Testis (tissue), 3 donors: ENCODE data around the gene POLR1A. TPM values are rescaled to one million over a fixed set of nuclear protein-coding genes. Genes with fewer than 3 reads are reported as not detected.

Experiments
- DNase-seq: peaks from one replicate; pipeline ENCODE4 v3.0.0-alpha.2; 2019
- H3K27ac ChIP-seq, 2 donors: fragments of 200-600 bp; sonication (generic); one replicate each; pipeline ENCODE4 v1.5.1; 2019
- H3K27me3 ChIP-seq: fragments of 200-600 bp; sonication (generic); one replicate; pipeline ENCODE4 v1.5.1; 2019
- H3K36me3 ChIP-seq: fragments of 200-600 bp; sonication (generic); one replicate; pipeline ENCODE4 v1.5.1; 2017; ENCODE audit warnings: low read depth; ENCODE audit errors: missing control alignments
- H3K4me1 ChIP-seq: fragments of 200-600 bp; sonication (generic); one replicate; pipeline ENCODE4 v1.5.1; 2019
- H3K4me3 ChIP-seq, 2 donors: fragments of 200-600 bp; sonication (generic); one replicate each; pipeline ENCODE4 v1.5.1; 2017 to 2019
- H3K9me3 ChIP-seq: fragments of 200-600 bp; sonication (generic); one replicate; pipeline ENCODE4 v1.5.1; 2017
- POLR2A ChIP-seq: fragments of 450-650 bp; IDR thresholded peaks from one replicate; pipeline ENCODE4 v1.6.1; 2017; ENCODE audit warnings: antibody characterized with exemption, mild to moderate bottlenecking, moderate library complexity
- WGBS, 2 donors: methylation state at CpG; one replicate each; pipeline ENCODE4 v1.1.5; 2018; 5-methylcytosine and 5-hydroxymethylcytosine counted together
- intact Hi-C: fragments of 100-400 bp; cut with DNase I; formaldehyde crosslinking; loops from one replicate; pipeline ENCODE4 v1.15.1; 2023; ENCODE audit warnings: low total_unique reads
- polyA plus RNA-seq: library from polyadenylated mRNA; stranded (reverse); fragments of 350-450 nt; fragmentation: Illumina TruSeq; extraction: RNeasy Lipid Tissue Mini Kit (QIAGEN cat#74804); gene quantifications from one replicate; pipeline ENCODE4 v1.2.3, GENCODE V29; 2014; ENCODE audit warnings: low read depth, low replicate concordance; ENCODE audit not compliant: insufficient read depth
- total RNA-seq, 2 donors: library from RNA; depleted of rRNA; stranded (reverse); fragments of >200 nt; gene quantifications; one replicate each; pipeline ENCODE4 v1.2.3, GENCODE V29; 2016
- TF ChIP-seq, protein P1 (sequence below), 3 experiments: fragments of 450-650 bp in 2 of 3; fragments of 200-600 bp in 1 of 3; sonication (generic) in 1 of 3; IDR thresholded peaks; one replicate each; pipeline ENCODE4 v1.5.1; 2016 to 2019; ENCODE audit warnings: antibody characterized with exemption in 3 of 3, mild to moderate bottlenecking in 2 of 3, moderate library complexity in 1 of 3

The POLR1A gene
- total and polyA plus RNA-seq, 3 donors from 2014 or later: 20.0 to 28.7 (median 28.1) TPM

DNA sequence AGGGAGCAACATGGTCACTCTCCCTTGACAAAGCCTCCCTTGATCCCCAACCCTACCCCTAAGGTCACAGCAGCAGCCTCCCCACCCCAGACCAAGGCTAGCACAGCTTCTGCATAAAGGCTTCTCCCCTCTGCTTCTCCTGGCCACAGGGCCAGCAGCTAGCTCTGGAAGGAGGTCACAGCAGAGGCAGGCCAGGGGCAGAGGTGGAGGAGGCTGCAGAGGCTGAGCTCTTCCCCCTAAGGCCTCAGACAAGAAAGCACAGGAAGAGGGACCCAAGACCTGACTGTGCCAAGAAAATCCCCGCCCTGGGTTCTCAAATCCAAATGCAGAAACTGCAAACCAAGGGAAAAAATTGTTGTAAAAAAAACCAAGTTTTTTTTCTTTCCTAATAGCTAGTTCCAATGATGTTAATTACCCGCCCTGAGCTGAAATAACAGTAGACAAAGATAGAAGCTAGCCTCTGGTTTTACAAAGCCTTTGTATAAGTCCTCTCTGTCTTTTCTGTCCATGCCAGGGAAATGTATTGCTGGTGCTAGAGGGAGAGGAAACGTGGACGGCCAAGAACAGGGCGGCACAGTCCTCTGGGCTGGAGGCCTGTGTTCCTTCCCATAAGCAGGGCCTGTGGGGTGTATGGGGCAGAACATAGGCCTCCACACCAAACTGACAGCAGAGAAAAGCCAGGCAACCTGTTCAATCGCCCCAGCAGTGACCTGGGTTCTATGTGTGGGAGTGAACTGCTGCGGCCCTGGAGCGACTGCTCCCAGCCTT lies 79.5 kb downstream of the POLR1A start:
- 38 to 57% methylated on average over 8 of the region's 8 CpGs for WGBS, 2 donors
- intact Hi-C loops: no loop called here

DNA sequence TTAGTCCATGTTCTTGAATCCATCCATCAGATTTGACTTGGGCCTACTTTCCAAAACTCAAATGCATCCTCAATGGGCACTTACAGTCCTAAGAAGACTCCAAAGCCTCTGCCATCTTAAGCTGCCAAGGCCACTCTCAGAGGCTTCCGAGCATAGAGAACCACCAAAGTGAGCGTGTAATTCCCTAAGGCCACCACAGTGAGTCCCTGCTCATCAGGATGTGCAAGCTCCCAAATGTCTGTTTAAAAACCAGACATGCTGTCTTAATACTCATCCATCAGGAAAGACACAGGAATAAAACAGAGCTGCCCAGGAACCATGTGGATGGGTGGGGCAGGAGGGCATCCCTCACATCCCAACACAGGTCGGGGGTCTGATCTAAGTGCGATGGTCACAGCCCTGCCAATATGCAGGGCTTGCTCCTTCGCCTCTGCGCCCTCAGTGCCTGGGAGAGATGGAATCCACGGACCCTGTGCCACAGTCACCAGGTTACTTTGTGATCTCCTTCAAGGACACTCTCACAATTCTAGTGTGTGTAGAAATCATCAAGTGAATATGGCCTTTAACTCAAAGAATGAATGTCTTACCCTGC lies 80.4 kb downstream of the POLR1A start:
- DNase-seq: no peak
- intact Hi-C loops: no loop called here
- WGBS, 2 donors: 66 to 68% methylated on average over 5 to 7 of the region's 7 CpGs
- no peaks in the 10 kb centered on the region for H3K27me3 ChIP-seq
- H3K27ac ChIP-seq: peak overlapping the region in 1 of 2 donors; percentile 68
- TF ChIP-seq, protein P1, sequence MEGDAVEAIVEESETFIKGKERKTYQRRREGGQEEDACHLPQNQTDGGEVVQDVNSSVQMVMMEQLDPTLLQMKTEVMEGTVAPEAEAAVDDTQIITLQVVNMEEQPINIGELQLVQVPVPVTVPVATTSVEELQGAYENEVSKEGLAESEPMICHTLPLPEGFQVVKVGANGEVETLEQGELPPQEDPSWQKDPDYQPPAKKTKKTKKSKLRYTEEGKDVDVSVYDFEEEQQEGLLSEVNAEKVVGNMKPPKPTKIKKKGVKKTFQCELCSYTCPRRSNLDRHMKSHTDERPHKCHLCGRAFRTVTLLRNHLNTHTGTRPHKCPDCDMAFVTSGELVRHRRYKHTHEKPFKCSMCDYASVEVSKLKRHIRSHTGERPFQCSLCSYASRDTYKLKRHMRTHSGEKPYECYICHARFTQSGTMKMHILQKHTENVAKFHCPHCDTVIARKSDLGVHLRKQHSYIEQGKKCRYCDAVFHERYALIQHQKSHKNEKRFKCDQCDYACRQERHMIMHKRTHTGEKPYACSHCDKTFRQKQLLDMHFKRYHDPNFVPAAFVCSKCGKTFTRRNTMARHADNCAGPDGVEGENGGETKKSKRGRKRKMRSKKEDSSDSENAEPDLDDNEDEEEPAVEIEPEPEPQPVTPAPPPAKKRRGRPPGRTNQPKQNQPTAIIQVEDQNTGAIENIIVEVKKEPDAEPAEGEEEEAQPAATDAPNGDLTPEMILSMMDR (IDR thresholded peaks at IDR 0.05): peak in 1 of 3 experiments; percentile 22
- TF ChIP-seq POLR2A: no peak
- peaks cover 17% of the 10 kb centered on the region for H3K4me1 ChIP-seq
- H3K4me3 ChIP-seq: no peak overlapping the region
- H3K36me3 ChIP-seq: no peaks in the 10 kb centered on the region
- H3K9me3 ChIP-seq: no peaks in the 10 kb centered on the region

More for the DNA sequence above, 79.5 kb downstream of the POLR1A start:
- TF ChIP-seq, protein P1 (IDR thresholded peaks at IDR 0.05): no peak
- no peak for TF ChIP-seq POLR2A
- peak overlapping the region; percentile 66 to 68 for H3K27ac ChIP-seq
- peaks cover 17% of the 10 kb centered on the region for H3K4me1 ChIP-seq
- no peak overlapping the region for H3K4me3 ChIP-seq
- DNase-seq: peak; percentile 32
- no peaks in the 10 kb centered on the region for H3K9me3 ChIP-seq
- H3K27me3 ChIP-seq: no peaks in the 10 kb centered on the region
- no peaks in the 10 kb centered on the region for H3K36me3 ChIP-seq

GRCh38 chr2:86023366-86023712 lies 82.3 kb downstream of the POLR1A start:
- no peak for DNase-seq
- H3K4me3 ChIP-seq: no peak overlapping the region
- intact Hi-C loops: no loop called here
- TF ChIP-seq, protein P1 (IDR thresholded peaks at IDR 0.05): no peak
- no peak for TF ChIP-seq POLR2A
- H3K4me1 ChIP-seq: peaks cover 17% of the 10 kb centered on the region
- no peaks in the 10 kb centered on the region for H3K9me3 ChIP-seq
- 90 to 91% methylated on average over 2 of the region's 2 CpGs for WGBS, 2 donors
- H3K27me3 ChIP-seq: no peaks in the 10 kb centered on the region
- no peak overlapping the region for H3K27ac ChIP-seq
- H3K36me3 ChIP-seq: no peaks in the 10 kb centered on the region

- Histone ChIP-seq H3K4me3 (no peak overlapping the region), H3K27ac (no peak overlapping the region), H3K4me1 (peaks cover 20% of the 10 kb centered on the region), H3K9me3 (no peaks in the 10 kb centered on the region), H3K27me3 (no peaks in the 10 kb centered on the region), H3K36me3 (no peaks in the 10 kb centered on the region)
- WGBS, 2 donors: 94 to 95% methylated on average over 13 of the region's 13 CpGs
- no peak for DNase-seq
- TF ChIP-seq, protein P1 (IDR thresholded peaks at IDR 0.05): no peak
- no peak for TF ChIP-seq POLR2A
- intact Hi-C loops: no loop called here
Observed at GRCh38 chr2:86022661-86023365, 82.9 kb downstream of the POLR1A start.
